Measurements from ENCODE around the gene PDX1. TPM values are rescaled to one million over a fixed set of nuclear protein-coding genes. Genes with fewer than 3 reads are reported as not detected.

Gene PDX1
- total RNA-seq, result not detected

DNA sequence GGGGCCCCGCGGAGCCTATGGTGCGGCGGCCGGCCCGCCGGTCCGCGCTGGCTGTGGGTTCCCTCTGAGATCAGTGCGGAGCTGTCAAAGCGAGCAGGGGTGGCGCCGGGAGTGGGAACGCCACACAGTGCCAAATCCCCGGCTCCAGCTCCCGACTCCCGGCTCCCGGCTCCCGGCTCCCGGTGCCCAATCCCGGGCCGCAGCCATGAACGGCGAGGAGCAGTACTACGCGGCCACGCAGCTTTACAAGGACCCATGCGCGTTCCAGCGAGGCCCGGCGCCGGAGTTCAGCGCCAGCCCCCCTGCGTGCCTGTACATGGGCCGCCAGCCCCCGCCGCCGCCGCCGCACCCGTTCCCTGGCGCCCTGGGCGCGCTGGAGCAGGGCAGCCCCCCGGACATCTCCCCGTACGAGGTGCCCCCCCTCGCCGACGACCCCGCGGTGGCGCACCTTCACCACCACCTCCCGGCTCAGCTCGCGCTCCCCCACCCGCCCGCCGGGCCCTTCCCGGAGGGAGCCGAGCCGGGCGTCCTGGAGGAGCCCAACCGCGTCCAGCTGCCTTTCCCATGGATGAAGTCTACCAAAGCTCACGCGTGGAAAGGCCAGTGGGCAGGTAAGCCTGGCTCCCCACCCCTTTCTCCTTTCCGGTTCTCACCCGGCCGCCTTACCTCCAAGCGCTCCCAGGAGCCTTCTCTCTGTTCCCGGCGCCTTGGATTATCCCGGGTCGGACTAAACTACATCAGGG is at the start of gene PDX1:
PDX1 (plus strand) TSS at position 67 of the 743 bp plus-strand sequence; CDS start at position 206, 139 bp downstream.

DNA sequence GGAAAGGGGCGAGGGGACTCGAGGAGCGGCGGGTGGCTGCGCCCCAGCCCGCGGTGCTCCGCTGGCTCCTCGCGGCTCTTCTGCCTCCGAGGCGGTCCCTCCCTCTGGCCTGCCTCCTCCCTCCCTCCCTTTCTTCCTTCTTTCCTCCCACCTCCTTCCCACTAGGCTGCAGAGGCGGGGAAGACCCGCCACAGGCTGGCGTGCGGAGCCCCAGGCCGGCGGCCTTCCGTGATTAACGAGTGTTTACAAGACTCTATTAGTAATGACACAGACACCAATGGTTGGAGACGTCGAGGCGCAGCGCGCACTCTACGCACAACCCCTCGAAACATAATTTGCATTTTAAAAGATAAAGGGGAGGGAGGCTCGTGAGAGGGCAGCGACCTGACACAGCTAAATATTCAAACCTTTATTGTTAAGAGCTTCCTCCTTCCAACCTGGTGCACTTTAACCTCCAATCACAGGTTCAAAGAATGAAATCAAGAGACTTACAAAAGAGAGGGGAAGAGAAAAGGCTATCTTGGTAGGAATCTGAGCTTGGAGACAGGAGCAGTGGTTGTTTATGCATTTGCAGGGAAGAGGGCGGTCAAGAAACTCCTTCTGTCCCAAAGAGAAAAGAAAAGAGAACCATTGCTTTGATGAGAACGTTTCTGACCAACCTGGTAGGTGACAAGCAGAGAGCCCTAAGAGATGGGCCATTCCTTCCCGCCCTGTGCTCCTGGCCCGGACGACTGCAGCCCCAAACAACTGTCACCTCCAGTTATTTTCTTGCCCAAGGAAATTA is 49.5 kb downstream of the PDX1 start, which contains the start of gene CDX2:
CDX2 (minus strand) TSS at position 234 of the 784 bp plus-strand sequence. CDS start 309 bp downstream, outside the sequence.

Other genes with a start within 250 kb of the PDX1 start
- not detected for gene GSX1, start 127.5 kb upstream of the PDX1 start, total RNA-seq
- not detected for gene CDX2, start 49.3 kb downstream of the PDX1 start, total RNA-seq
- gene URAD, start 68.7 kb downstream of the PDX1 start, total RNA-seq, result not detected
- gene FLT3, start 180.6 kb downstream of the PDX1 start, total RNA-seq, result 0.60 TPM
- gene PAN3, start 218.5 kb downstream of the PDX1 start, total RNA-seq, result 73.5 TPM